Fibroblast of pulmonary artery (primary cell): ENCODE measurements around the gene DTWD1.
"Not testable (repeated sequence)": the region's sequence is repeated elsewhere in the genome, so short reads cannot be mapped to it uniquely, and the experiment has no call there.

ENCODE experiments used
- DNase-seq: peaks from one replicate; pipeline ENCODE4 v3.0.0-alpha.2; 2010; ENCODE audit warnings: low read depth
- H3K4me3 ChIP-seq: replicated peaks from 2 replicates; pipeline ENCODE4 v1.5.1; 2011; ENCODE audit warnings: low read depth, mild to moderate bottlenecking, control low read depth, low read length, moderate library complexity
- TF ChIP-seq, protein P1 (sequence below): IDR thresholded peaks from 2 replicates; pipeline ENCODE4 v1.5.1; 2011; ENCODE audit warnings: mild to moderate bottlenecking, control low read depth, low read length, inconsistent platforms; ENCODE audit errors: missing control alignments

Gene DTWD1

GRCh38 chr15:49610157-49610918, 10.5 kb upstream of the DTWD1 start:
- DNase-seq, result peak; percentile 40

GRCh38 chr15:49612240-49612639, 8.6 kb upstream of the DTWD1 start:
- not testable (repeated sequence) for DNase-seq, H3K4me3 ChIP-seq

More at GRCh38 chr15:49610157-49610918, 10.5 kb upstream of the DTWD1 start:
- TF ChIP-seq, protein P1, sequence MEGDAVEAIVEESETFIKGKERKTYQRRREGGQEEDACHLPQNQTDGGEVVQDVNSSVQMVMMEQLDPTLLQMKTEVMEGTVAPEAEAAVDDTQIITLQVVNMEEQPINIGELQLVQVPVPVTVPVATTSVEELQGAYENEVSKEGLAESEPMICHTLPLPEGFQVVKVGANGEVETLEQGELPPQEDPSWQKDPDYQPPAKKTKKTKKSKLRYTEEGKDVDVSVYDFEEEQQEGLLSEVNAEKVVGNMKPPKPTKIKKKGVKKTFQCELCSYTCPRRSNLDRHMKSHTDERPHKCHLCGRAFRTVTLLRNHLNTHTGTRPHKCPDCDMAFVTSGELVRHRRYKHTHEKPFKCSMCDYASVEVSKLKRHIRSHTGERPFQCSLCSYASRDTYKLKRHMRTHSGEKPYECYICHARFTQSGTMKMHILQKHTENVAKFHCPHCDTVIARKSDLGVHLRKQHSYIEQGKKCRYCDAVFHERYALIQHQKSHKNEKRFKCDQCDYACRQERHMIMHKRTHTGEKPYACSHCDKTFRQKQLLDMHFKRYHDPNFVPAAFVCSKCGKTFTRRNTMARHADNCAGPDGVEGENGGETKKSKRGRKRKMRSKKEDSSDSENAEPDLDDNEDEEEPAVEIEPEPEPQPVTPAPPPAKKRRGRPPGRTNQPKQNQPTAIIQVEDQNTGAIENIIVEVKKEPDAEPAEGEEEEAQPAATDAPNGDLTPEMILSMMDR, result no peak
- H3K4me3 ChIP-seq, result no peak overlapping the region

- DNase-seq, result no peak
- no peak overlapping the region for H3K4me3 ChIP-seq
- TF ChIP-seq, protein P1, result no peak
These were observed 1.6 kb upstream of the DTWD1 start for GRCh38 chr15:49619226-49619625.

DNA sequence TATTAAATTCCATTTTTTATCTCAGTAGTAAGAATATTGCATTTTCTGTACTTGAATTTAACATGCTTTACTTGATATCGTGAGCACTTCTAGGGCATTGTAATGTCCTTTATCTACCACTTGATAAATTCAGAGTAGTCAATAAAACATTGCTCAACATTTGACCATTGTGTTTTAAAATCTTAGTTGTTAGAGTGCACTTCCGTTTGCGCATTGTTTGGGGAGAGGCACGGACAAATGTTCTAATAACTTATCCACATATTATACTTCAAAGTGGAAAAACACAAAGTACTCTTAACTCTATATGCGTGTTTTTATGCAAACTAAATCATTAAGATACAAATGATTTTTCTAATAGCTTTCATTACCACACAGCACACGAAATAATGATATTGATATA, 649 bp upstream of the DTWD1 start:
- peak overlapping the region; percentile 68 for H3K4me3 ChIP-seq
- TF ChIP-seq, protein P1, result peak; percentile 5
- peak; percentile 90 for DNase-seq

DNA sequence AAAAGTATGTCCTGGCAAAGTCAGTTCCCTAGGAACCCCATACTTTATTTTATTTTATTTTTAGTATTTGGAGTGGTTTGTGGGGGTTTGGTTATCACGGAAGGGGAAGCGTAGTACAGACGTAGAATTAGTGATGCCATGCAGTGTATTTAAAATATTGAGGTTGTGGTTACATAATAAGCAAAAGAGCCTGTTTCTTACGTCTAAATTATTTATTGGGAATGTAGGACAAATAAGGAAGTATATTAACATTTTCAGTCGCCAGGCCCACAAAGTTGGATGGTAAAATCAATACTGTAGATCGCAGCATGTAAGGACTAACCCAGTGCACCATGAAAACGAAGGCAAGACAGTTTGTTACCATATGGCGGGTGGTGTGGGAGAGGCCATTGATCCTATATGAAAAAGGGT, 558 bp downstream of the DTWD1 start:
- TF ChIP-seq, protein P1, result no peak
- DNase-seq, result peak; percentile 32

DNA sequence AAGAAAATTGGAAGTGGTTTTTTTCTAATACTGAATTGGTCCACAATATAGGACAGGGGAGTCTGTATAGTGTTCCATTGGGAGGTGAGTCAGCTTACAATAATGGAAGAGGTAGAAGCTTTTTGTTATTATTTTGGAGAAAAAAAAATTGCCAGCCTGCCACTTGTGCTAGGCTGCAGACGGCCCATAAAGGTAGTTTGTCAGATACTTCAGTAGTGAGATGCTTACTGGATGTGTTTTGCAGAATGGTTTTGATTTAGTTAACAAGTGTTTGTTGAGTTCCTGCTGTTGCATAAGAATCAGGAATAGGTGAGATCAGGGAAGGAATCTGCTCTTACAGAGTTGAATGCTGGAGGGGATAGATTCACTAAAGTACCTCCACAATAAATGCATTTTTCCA, 1.0 kb downstream of the DTWD1 start:
- TF ChIP-seq, protein P1, result no peak
- peak overlapping the region; percentile 82 for H3K4me3 ChIP-seq
- DNase-seq, result peak; percentile 21

More for the DNA sequence above, 558 bp downstream of the DTWD1 start:
- H3K4me3 ChIP-seq, result peak overlapping the region; percentile 82

GRCh38 chr15:49622561-49622960, 1.7 kb downstream of the DTWD1 start:
- peak overlapping the region; percentile 82 for H3K4me3 ChIP-seq
- DNase-seq, result peak; percentile 31
- TF ChIP-seq, protein P1, result peak; percentile 21
